GM20000 (cell line): ENCODE measurements around the gene RIT1.
"Not testable (repeated sequence)": the region's sequence is repeated elsewhere in the genome, so short reads cannot be mapped to it uniquely, and the experiment has no call there.

Source experiments
- DNase-seq: peaks from one replicate; pipeline ENCODE4 v3.0.0; 2012; ENCODE audit warnings: low spot score
- TF ChIP-seq, protein P1 (sequence below): IDR thresholded peaks from 2 replicates; pipeline ENCODE4 v1.5.1; 2012; ENCODE audit warnings: mild to moderate bottlenecking, control low read depth; ENCODE audit errors: extremely low read depth, missing control alignments

Gene RIT1

DNA sequence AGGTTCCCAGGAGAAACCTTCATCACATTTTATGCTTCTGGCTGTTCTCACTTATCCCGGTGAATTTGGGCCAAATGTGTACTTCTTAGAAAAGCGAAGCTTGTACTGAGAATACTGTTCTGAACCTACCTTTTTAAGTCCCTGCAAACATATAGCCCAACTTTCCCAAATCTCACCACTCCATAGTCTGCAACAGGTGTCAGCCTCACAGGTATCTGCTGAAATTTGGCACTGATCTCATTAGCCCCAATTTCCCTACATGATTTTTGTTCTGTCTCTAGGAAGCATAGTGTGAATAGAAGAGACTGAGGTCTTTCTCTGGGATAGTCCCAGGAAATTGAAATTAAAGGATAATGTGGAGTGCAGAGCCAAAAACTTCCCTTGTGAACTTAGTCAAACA is 11.5 kb downstream of the RIT1 start:
- TF ChIP-seq, protein P1, sequence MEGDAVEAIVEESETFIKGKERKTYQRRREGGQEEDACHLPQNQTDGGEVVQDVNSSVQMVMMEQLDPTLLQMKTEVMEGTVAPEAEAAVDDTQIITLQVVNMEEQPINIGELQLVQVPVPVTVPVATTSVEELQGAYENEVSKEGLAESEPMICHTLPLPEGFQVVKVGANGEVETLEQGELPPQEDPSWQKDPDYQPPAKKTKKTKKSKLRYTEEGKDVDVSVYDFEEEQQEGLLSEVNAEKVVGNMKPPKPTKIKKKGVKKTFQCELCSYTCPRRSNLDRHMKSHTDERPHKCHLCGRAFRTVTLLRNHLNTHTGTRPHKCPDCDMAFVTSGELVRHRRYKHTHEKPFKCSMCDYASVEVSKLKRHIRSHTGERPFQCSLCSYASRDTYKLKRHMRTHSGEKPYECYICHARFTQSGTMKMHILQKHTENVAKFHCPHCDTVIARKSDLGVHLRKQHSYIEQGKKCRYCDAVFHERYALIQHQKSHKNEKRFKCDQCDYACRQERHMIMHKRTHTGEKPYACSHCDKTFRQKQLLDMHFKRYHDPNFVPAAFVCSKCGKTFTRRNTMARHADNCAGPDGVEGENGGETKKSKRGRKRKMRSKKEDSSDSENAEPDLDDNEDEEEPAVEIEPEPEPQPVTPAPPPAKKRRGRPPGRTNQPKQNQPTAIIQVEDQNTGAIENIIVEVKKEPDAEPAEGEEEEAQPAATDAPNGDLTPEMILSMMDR, result no peak
- DNase-seq, result no peak

DNA sequence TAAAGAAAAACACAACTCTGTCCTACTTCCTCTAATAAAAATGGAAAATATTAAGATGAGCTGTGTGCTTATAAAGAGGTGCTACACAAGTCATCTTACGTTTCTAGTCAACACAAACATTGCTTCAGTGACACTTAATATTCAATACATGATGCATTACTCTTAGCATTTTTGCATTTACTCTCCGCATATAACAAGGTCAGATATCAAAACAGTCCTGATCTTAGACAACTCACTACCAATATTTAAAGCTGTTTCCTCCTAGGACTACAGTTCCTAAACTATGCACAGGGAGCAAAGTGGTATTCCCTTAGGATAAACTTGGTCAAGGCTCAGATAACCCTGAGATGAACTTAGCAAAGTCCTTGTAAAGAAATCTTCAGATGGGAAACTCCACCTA is 12.3 kb downstream of the RIT1 start:
- DNase-seq, result no peak
- TF ChIP-seq, protein P1, result no peak

DNA sequence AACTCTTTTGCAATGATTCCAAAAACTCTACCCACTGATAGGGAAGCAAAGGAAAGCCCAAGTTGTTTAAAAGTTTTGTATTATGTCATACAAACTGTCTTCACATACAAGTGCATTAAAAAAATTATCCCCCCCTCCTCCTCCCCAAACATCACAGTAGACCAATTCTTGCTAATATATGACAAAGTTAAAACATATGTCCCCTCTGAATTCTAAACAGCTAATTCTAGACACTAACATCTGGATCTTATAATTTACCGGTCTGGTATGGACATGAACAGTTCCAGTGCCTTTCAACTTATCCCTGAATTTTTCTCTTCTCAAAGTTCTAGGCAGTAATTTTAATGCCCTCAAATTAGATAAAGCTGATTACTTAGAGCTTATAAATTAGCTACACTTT is 13.4 kb downstream of the RIT1 start:
- no peak for DNase-seq
- TF ChIP-seq, protein P1, result no peak

DNA sequence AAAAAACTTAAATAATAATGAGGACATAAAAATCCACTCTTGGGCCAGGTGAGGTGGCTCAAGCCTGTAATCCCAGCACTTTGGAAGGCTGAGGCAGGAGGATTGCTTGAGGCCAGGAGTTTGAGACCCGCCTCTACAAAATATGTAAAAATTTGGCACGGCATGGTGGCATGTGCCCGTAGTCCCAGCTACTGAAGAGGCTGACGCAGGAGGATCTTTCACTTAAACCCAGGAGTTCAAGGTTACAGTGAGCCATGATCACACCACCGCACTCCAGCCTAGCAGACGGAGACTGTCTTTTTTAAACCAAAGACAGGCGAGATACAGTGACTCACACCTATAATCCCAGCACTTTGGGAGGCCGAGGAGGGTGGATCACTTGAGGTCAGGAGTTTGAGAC is 14.7 kb downstream of the RIT1 start:
- DNase-seq, result not testable (repeated sequence)

DNA sequence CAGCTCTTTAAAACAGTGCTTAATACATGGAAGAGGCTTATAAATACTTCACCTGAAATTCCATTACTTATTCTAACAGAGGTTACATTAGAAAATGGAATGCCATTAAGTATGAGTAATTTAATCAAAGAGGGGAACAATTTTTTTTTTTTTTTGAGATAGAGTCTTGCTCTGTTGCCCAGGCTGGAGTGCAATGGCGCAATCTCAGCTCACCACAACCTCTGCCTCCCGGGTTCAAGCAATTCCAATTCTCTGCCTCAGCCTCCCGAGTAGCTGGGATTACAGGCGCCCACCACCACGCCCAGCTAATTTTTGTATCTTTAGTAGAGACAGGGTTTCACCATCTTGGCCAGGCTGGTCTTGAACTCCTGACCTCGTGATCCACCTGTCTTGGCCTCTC is 15.5 kb downstream of the RIT1 start:
- not testable (repeated sequence) for DNase-seq

DNA sequence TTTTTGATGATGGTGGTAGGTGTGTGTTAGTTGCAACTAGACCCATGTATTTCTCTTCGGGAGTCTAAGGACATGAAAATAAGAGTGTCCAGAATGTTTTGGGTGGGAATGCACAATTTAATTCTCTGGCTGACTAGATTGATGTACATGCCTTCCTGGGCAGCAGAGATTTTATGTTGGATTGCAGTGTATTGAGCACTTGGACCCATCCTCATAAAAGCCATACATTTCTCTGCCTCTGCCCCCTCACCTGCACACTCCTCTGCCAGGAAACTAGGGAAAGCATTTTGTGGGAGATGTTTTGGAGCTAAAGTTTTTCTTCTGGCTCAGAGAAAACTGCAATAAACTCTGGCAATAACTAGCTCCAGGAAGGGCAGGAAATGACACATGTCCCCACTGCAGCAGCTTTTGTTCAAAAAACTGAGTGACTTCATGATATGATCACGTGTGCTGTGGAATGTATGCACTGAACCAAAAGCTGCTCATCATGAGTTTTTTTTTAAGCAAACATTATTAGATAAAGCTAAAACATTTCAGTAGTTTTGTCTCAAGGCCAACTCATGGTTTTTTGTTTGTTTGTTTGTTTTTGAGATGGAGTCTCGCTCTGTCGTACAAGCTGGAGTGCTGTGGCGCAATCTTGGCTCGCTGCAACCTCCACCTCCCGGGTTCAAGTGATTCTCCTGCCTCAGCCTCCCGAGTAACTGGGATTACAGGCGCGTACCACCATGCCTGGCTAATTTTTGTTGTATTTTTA is 17.6 kb downstream of the RIT1 start:
- no peak for DNase-seq
- TF ChIP-seq, protein P1, result no peak

DNA sequence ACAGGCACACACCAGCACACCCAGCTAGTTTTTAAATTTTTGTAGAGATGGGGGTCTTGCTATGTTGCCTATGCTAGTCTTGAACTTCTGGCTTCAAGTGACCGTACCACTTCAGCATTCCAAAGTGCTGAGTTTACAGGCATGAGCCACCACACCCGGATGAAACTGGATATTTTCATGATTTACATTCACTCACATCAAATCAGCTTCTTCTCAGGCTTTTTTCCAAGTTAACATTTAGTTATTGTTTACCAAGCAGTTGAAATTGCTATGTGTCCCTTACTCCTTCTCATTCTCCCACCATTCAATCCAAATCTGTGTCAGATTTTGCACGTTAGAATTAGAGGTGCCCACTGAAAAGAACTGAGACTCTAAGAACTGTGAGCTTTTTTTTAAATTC is 18.4 kb downstream of the RIT1 start:
- TF ChIP-seq, protein P1, result no peak
- DNase-seq, result no peak

DNA sequence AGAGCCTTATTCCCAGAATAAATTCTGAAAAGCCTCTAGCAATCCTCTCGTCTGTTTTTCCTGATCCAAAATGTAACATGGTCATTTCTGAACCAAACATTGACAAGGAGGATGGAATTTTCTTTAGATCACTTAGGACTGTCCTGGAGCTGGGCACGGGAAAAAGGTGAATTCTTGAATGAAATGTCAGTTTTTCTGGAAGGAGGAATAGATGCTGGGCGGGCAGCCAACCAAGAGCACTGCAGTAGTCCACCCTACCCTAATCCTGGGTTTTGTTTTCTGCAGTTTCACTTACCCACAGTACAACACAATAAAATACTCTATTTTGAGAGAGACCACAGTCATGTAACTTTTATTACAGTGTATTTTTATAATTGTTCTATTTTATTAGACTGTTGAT is 20.9 kb downstream of the RIT1 start:
- DNase-seq, result no peak
- TF ChIP-seq, protein P1, result no peak
